Panc1 (cell line): ENCODE data around the gene ZDHHC11B. TPM values are rescaled to one million over a fixed set of nuclear protein-coding genes. Genes with fewer than 3 reads are reported as not detected.

Source experiments
- ATAC-seq: fragments of 200-7000 bp; cut with Tn5 transposase; 2 replicates; pipeline ENCODE4 v1.9.1; 2020; ENCODE audit warnings: mild to moderate bottlenecking, moderate library complexity
- BruUV-seq: library from RNA; stranded (reverse); fragments of 400-500 nt; replicated peaks from 2 replicates; lab custom pipeline; 2021; lab: Mats Ljungman, UMichigan
- CTCF ChIA-PET: fragments of 300-600 bp; sonication (Branson Sonifier 250); formaldehyde crosslinking; loops from one replicate; lab custom pipeline; 2022; ENCODE audit warnings: antibody characterized with exemption; lab: Charles Lee
- POLR2A ChIA-PET: fragments of 300-600 bp; sonication (Branson Sonifier 250); formaldehyde crosslinking; loops from one replicate; lab custom pipeline; 2022; ENCODE audit warnings: antibody characterized with exemption; lab: Charles Lee
- DNase-seq: peaks from one replicate; pipeline ENCODE4 v3.0.0-alpha.2; 2010; ENCODE audit warnings: low read depth, low spot score
- H3K27ac ChIP-seq: 2 replicates; pipeline ENCODE4 v1.5.1; 2011; ENCODE audit warnings: mild to moderate bottlenecking, low read length, inconsistent platforms
- H3K27me3 ChIP-seq: fragments of 200-500 bp; sonication (Bioruptor generic); 2 replicates; pipeline ENCODE4 v1.6.0; 2014; ENCODE audit warnings: low read length, inconsistent platforms; ENCODE audit not compliant: control insufficient read depth, insufficient read depth
- H3K36me3 ChIP-seq: fragments of 200-500 bp; sonication (Bioruptor generic); 2 replicates; pipeline ENCODE4 v1.5.1; 2014; ENCODE audit warnings: inconsistent platforms, mild to moderate bottlenecking, low read length, moderate library complexity; ENCODE audit not compliant: control insufficient read depth, insufficient read depth
- H3K4me1 ChIP-seq: 2 replicates; pipeline ENCODE4 v1.5.1; 2011; ENCODE audit warnings: inconsistent platforms, mild to moderate bottlenecking, low read length, moderate library complexity; ENCODE audit not compliant: control insufficient read depth, insufficient read depth
- H3K4me3 ChIP-seq, 2 experiments: 2 replicates each; pipeline ENCODE4 v1.5.1; 2011 to 2012; ENCODE audit warnings: low read depth in 2 of 2, low read length in 2 of 2, mild to moderate bottlenecking in 2 of 2, inconsistent platforms in 1 of 2, moderate library complexity in 1 of 2
- H3K9me3 ChIP-seq: fragments of 200-500 bp; sonication (Bioruptor generic); 2 replicates; pipeline ENCODE4 v1.5.1; 2014; ENCODE audit warnings: low read depth, mild to moderate bottlenecking, inconsistent platforms, low read length, moderate library complexity; ENCODE audit not compliant: control insufficient read depth, insufficient read depth
- POLR2AphosphoS5 ChIP-seq: IDR thresholded peaks from 2 replicates; pipeline ENCODE4 v1.6.1; 2012; ENCODE audit warnings: mild to moderate bottlenecking, low read depth, low read length, moderate library complexity
- REST ChIP-seq, 2 experiments: IDR thresholded peaks; 2 replicates each; pipeline ENCODE4 v1.6.1; 2011 to 2012; ENCODE audit warnings: low read depth in 2 of 2, control low read depth in 1 of 2, low read length in 1 of 2, mild to moderate bottlenecking in 1 of 2, moderate library complexity in 1 of 2; ENCODE audit not compliant: insufficient read depth in 1 of 2
- SIN3A ChIP-seq: IDR thresholded peaks from 2 replicates; pipeline ENCODE4 v1.6.1; 2012; ENCODE audit warnings: low read depth, mild to moderate bottlenecking, low read length, moderate library complexity, borderline replicate concordance; ENCODE audit not compliant: insufficient read depth
- TCF7L2 ChIP-seq: IDR thresholded peaks from 2 replicates; pipeline ENCODE4 v1.6.1; 2011; ENCODE audit warnings: mild to moderate bottlenecking, low read depth, low read length, inconsistent platforms
- in situ Hi-C: cut with HindIII; loops from 2 replicates; pipeline ENCODE4 v1.10.0; 2016; ENCODE audit warnings: low sequenced_read_pairs, low pct_unique_long_range_greater_than_20kb
- intact Hi-C: fragments of 100-400 bp; cut with micrococcal nuclease; formaldehyde crosslinking; loops from one replicate; pipeline ENCODE4 v1.10.0; 2022; ENCODE audit not compliant: unreplicated experiment
- total RNA-seq: library from RNA; stranded (reverse); gene quantifications from one replicate; pipeline ENCODE4 v1.2.1, GENCODE V29; 2021; ENCODE audit not compliant: unreplicated experiment
- TF ChIP-seq, protein P1 (sequence below): fragments of 450-650 bp; IDR thresholded peaks from 2 replicates; pipeline ENCODE4 v1.5.1; 2017; ENCODE audit warnings: mild to moderate bottlenecking

The ZDHHC11B gene
- total RNA-seq, 1 experiment from 2014 or later: 1.4 TPM

DNA sequence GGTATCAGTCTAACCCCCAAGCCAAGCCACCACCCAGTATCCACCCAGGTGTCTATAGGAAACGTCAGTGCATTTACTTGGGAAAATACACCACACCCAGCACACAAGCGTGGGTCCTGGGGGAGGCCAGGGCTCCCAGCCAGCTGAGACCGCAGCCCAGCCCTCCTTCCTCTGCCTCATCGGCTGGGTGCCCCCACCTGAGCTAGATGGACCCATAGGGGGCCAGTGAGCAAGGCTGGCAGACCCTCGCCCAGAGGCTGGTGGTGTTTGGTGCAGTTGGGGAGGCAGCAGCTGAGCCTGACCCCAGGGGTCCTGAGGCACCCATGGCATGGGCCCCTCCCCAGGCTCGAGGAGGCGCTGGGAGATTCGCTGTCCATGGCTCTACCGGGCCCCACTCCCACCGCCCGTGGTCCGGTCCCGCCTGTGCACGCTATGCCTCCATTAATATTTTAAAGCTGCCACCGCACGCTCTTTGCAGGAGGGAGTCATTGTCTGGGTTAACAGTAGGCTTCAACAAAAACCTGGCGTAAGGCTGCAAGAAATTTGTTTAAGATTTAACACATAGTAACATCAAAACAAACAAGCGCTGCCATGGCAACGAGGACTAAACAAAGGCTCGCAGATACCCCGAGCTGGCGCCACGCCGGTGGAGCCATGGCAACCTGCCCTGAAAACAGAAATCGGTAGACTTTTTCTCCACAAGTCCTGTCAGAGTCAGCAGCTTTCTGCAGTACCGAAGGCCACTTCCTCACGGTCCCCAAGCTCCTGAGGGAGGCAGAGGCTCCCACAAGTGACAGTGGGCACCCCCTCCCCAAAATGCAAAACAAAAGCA, 112.0 kb downstream of the ZDHHC11B start:
- TF ChIP-seq TCF7L2: no peak
- TF ChIP-seq REST (IDR thresholded peaks at IDR 0.05; ENCODE audit: insufficient read depth in 1 of 2, low read depth in 2 of 2, low read length in 1 of 2): no peak
- TF ChIP-seq, protein P1, sequence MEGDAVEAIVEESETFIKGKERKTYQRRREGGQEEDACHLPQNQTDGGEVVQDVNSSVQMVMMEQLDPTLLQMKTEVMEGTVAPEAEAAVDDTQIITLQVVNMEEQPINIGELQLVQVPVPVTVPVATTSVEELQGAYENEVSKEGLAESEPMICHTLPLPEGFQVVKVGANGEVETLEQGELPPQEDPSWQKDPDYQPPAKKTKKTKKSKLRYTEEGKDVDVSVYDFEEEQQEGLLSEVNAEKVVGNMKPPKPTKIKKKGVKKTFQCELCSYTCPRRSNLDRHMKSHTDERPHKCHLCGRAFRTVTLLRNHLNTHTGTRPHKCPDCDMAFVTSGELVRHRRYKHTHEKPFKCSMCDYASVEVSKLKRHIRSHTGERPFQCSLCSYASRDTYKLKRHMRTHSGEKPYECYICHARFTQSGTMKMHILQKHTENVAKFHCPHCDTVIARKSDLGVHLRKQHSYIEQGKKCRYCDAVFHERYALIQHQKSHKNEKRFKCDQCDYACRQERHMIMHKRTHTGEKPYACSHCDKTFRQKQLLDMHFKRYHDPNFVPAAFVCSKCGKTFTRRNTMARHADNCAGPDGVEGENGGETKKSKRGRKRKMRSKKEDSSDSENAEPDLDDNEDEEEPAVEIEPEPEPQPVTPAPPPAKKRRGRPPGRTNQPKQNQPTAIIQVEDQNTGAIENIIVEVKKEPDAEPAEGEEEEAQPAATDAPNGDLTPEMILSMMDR: no peak
- TF ChIP-seq POLR2AphosphoS5: no peak
- peak; percentile 51; the same call in 1 of the 2 replicates for TF ChIP-seq SIN3A
- POLR2A ChIA-PET: interaction anchor here (0.6 to 0.7 kb wide), 2 partner anchors 216 to 231 kb away, joined by 7 to 9 read pairs; no protein-coding TSS in a partner anchor
- DNase-seq (no peak), ATAC-seq (peak; percentile 10)
- Histone ChIP-seq H3K4me3 (peak overlapping the region; percentile 3 to 49; a peak in 2 of 4 replicates), H3K9me3 (no peaks in the 10 kb centered on the region), H3K4me1 (peaks cover 52% of the 10 kb centered on the region), H3K27ac (peak overlapping the region; percentile 57), H3K27me3 (no peaks in the 10 kb centered on the region), H3K36me3 (no peaks in the 10 kb centered on the region; the same call in 1 of the 2 replicates)
- intact Hi-C loops: loop anchor here (5.0 kb wide), 1 partner anchor 230 kb away; no protein-coding TSS in a partner anchor
- no TSS peak for BruUV-seq
- in situ Hi-C loops: no loop called here
- CTCF ChIA-PET: no interaction called here

DNA sequence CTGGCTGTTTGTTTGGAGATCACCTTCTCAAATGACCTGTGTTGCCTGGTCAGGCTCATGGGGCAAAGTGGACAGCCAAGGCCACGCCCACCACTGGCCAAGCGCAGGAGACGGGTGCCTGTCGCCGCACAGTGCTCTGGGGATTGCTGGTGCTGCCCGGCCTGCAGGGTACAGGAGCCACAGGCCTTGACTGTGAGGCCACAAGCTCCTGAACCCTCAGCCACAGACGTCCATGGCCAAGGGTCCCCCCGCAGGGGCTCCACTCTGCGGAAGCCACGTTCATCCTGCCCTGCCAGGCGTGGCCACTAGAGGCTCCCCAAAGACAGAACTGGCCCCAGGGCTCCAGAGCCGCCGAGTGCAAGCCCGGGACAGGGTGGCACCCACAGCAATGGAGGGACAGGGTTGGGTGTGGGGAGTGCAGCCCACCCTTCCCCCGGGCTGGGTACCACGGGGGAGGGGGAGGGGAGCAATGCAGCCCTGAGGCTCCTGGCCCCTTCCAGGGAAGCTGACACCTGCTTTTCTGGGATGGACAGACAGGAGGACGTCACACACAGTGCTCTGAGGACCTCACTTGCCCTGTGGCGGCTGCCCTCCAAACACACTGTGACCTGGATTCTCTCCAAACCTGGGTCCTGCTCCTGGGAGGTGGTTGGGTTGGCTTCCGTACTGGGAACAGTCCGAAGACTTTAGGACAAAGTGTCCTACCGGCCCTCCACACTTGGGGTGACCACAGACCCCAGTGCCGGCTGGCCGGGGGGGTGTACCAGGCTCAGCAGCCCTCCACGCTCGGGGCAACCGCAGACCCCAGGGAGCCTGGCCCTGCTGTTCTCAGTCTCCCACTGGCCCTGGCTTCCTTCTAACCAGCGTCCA, 112.8 kb downstream of the ZDHHC11B start:
- H3K27ac ChIP-seq: peak overlapping the region; percentile 57
- no TSS peak for BruUV-seq
- no peaks in the 10 kb centered on the region for H3K27me3 ChIP-seq
- ChIA-PET POLR2A (no interaction called here), CTCF (no interaction called here)
- in situ Hi-C loops (no loop called here), intact Hi-C loops (loop anchor here (5.0 kb wide), 1 partner anchor 231 kb away; no protein-coding TSS in a partner anchor)
- peaks cover 52% of the 10 kb centered on the region for H3K4me1 ChIP-seq
- 0 out of 2 replicates have a peak, but pooled peaks have one; percentile 57 for TF ChIP-seq SIN3A
- no peak; the same call in 1 of the 2 replicates for TF ChIP-seq POLR2AphosphoS5
- TF ChIP-seq, protein P1: peak; percentile 96
- H3K4me3 ChIP-seq: peak overlapping the region; percentile 22 to 49; a peak in 3 of 4 replicates
- no peaks in the 10 kb centered on the region for H3K9me3 ChIP-seq
- peak; percentile 68 for DNase-seq
- no peaks in the 10 kb centered on the region; the same call in 1 of the 2 replicates for H3K36me3 ChIP-seq
- peak; percentile 67 for ATAC-seq
